Measurements from ENCODE around the gene LDHAL6A. TPM values are rescaled to one million over a fixed set of nuclear protein-coding genes. Genes with fewer than 3 reads are reported as not detected.

Gene LDHAL6A
- total RNA-seq, 1 experiment from 2014 or later: not detected

GRCh38 chr11:18420067-18420466, 35.6 kb upstream of the LDHAL6A start:
- H3K4me3 ChIP-seq (replicated peaks in 1 of 2; ENCODE audit: low read depth in 1 of 2, low read length in 2 of 2): no peak overlapping the region
- POLR2A ChIA-PET: no interaction called here
- H3K36me3 ChIP-seq (ENCODE audit: control insufficient read depth in 1 of 2, insufficient read depth in 2 of 2, low read length in 2 of 2): no peaks in the 10 kb centered on the region
- no peaks in the 10 kb centered on the region for H3K4me1 ChIP-seq (ENCODE audit: control insufficient read depth in 1 of 2, insufficient read depth in 2 of 2, low read length in 2 of 2)
- CTCF ChIA-PET: interaction anchor here (0.6 kb wide), 1 partner anchor 42 kb away, joined by 3 read pairs; no protein-coding TSS in a partner anchor
- H3K79me2 ChIP-seq (ENCODE audit: insufficient read depth, low read length): no peaks in the 10 kb centered on the region
- no TSS peak for BruUV-seq (replicated peaks)
- H3K9me2 ChIP-seq (ENCODE audit: insufficient read depth): no peaks in the 10 kb centered on the region
- H3K27ac ChIP-seq (ENCODE audit: low read depth, low read length): no peak overlapping the region
- ATAC-seq: no peak
- TF ChIP-seq EZH2 (IDR thresholded peaks at IDR 0.05): no peak
- TF ChIP-seq JUND (IDR thresholded peaks at IDR 0.05): no peak
- TF ChIP-seq POLR2A (IDR thresholded peaks at IDR 0.05; ENCODE audit: borderline replicate concordance, extremely low read depth, insufficient read depth, insufficient read length): no peak
- TF ChIP-seq ZFX (IDR thresholded peaks at IDR 0.05): no peak
- TF ChIP-seq MAX (IDR thresholded peaks at IDR 0.05): no peak
- TF ChIP-seq EGR1 (IDR thresholded peaks at IDR 0.05; ENCODE audit: low read depth): no peak
- TF ChIP-seq ZBTB33 (IDR thresholded peaks at IDR 0.05; ENCODE audit: extremely low read depth, insufficient replicate concordance, low read length): no peak
- no peak for TF ChIP-seq CEBPB (IDR thresholded peaks at IDR 0.05; ENCODE audit: low read depth)
- TF ChIP-seq ZNF274 (IDR thresholded peaks at IDR 0.05; ENCODE audit: low read depth, low read length): no peak
- H3K9ac ChIP-seq (ENCODE audit: low read length): no peak overlapping the region
- no peaks in the 10 kb centered on the region for H3K27me3 ChIP-seq (ENCODE audit: insufficient read depth, low read length)
- DNase-seq (ENCODE audit: low read depth, low spot score): no peak
- H2AFZ ChIP-seq (ENCODE audit: low read depth, low read length, poor library complexity, severe bottlenecking): peak overlapping the region; percentile 49
- intact Hi-C loops (cut with micrococcal nuclease): no loop called here
- no peaks in the 10 kb centered on the region for H3K9me3 ChIP-seq (ENCODE audit: control insufficient read depth in 1 of 2, insufficient read depth in 1 of 2, low read depth in 1 of 2, low read length in 2 of 2)
- RAD21 ChIA-PET (ENCODE audit: low non-redundant PET in 1 of 2, low total read pairs in 2 of 2, uncharacterized antibody in 2 of 2, unreplicated experiment in 2 of 2): no interaction called here
- no peak overlapping the region for H3K4me2 ChIP-seq (ENCODE audit: low read length)
- no peaks in the 10 kb centered on the region for H4K20me1 ChIP-seq (ENCODE audit: insufficient read depth)

- Histone ChIP-seq H3K4me2 (ENCODE audit: low read length) (no peak overlapping the region), H2AFZ (ENCODE audit: low read depth, low read length, poor library complexity, severe bottlenecking) (no peak overlapping the region), H3K4me1 (ENCODE audit: control insufficient read depth in 1 of 2, insufficient read depth in 2 of 2, low read length in 2 of 2) (no peaks in the 10 kb centered on the region), H3K9ac (ENCODE audit: low read length) (no peak overlapping the region), H4K20me1 (ENCODE audit: insufficient read depth) (no peaks in the 10 kb centered on the region), H3K79me2 (ENCODE audit: insufficient read depth, low read length) (no peaks in the 10 kb centered on the region), H3K9me3 (ENCODE audit: control insufficient read depth in 1 of 2, insufficient read depth in 1 of 2, low read depth in 1 of 2, low read length in 2 of 2) (no peaks in the 10 kb centered on the region), H3K9me2 (ENCODE audit: insufficient read depth) (no peaks in the 10 kb centered on the region), H3K27me3 (ENCODE audit: insufficient read depth, low read length) (no peaks in the 10 kb centered on the region), H3K27ac (ENCODE audit: low read depth, low read length) (no peak overlapping the region), H3K36me3 (ENCODE audit: control insufficient read depth in 1 of 2, insufficient read depth in 2 of 2, low read length in 2 of 2) (no peaks in the 10 kb centered on the region), H3K4me3 (replicated peaks in 1 of 2; ENCODE audit: low read depth in 1 of 2, low read length in 2 of 2) (no peak overlapping the region)
- no peak for DNase-seq (ENCODE audit: low read depth, low spot score)
- no TSS peak for BruUV-seq (replicated peaks)
- TF ChIP-seq MAX (IDR thresholded peaks at IDR 0.05): no peak
- TF ChIP-seq ZBTB33 (IDR thresholded peaks at IDR 0.05; ENCODE audit: extremely low read depth, insufficient replicate concordance, low read length): no peak
- TF ChIP-seq EGR1 (IDR thresholded peaks at IDR 0.05; ENCODE audit: low read depth): no peak
- TF ChIP-seq REST (IDR thresholded peaks at IDR 0.05; ENCODE audit: low read depth): no peak
- no peak for TF ChIP-seq JUND (IDR thresholded peaks at IDR 0.05)
- TF ChIP-seq YY1 (IDR thresholded peaks at IDR 0.05; ENCODE audit: extremely low read depth, insufficient replicate concordance, low read depth, low read length): no peak
- no peak for TF ChIP-seq FOSL1 (IDR thresholded peaks at IDR 0.05; ENCODE audit: low read depth)
- RAD21 ChIA-PET (ENCODE audit: low non-redundant PET in 1 of 2, low total read pairs in 2 of 2, uncharacterized antibody in 2 of 2, unreplicated experiment in 2 of 2): no interaction called here
- intact Hi-C loops (cut with micrococcal nuclease): no loop called here
- CTCF ChIA-PET: no interaction called here
- POLR2A ChIA-PET: no interaction called here
- no peak for ATAC-seq
These were observed 28.4 kb upstream of the LDHAL6A start for GRCh38 chr11:18427240-18427639.
